ENCODE data around the gene CEND1.

Gene CEND1

DNA sequence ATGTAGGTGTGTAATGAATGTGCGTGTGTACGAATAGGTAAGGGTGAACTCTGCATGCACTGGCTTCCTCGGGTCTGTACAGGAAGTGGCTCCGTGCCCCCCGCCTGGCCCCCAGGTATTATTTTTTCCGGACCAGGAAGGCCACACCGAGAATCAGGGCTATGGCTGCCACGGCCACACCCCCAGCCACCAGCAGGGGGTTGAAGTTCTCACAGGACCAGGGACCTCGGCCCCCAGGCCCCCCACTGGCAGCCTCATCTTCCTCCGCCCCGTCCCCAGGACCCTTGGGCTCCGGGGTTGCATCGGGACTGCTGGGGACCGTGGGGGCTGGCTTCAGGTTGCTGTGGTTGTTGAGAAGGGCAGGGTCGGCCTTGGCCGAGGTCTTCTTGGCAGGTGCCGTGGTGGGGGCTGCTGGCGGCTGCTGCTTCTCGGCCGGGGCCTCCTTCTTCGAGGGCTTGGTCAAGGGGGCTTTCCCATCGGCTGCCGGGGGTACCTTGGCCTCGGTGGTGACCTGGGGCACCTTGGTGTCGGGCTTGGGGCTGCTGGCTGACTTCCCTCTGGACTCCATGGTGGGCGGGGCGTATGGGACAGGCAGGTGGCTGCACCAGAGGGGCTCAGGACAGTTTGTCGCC lies 1.8 kb downstream of the CEND1 start:
- no peak overlapping the region for H3K4me3 ChIP-seq (ENCODE audit: low read length)
- no peak overlapping the region for H3K27ac ChIP-seq (ENCODE audit: low read length)
- H3K9ac ChIP-seq (ENCODE audit: low read length) = no peak overlapping the region
- H2AFZ ChIP-seq (ENCODE audit: low read depth, low read length) = no peak overlapping the region
- H3K27me3 ChIP-seq (ENCODE audit: low read depth, low read length) = no peaks in the 10 kb centered on the region
- peaks cover 7% of the 10 kb centered on the region; the same call in 1 of the 2 replicates for H4K20me1 ChIP-seq (ENCODE audit: insufficient read depth, low read length)
- H3K4me1 ChIP-seq (ENCODE audit: low read length) = peaks cover 4% of the 10 kb centered on the region; the same call in 1 of the 2 replicates
- H3K36me3 ChIP-seq (replicated peaks; ENCODE audit: low read depth, low read length) = peaks cover 3% of the 10 kb centered on the region
- no peaks in the 10 kb centered on the region for H3K9me3 ChIP-seq (ENCODE audit: insufficient read depth, low read length)
- TF ChIP-seq, protein P1, sequence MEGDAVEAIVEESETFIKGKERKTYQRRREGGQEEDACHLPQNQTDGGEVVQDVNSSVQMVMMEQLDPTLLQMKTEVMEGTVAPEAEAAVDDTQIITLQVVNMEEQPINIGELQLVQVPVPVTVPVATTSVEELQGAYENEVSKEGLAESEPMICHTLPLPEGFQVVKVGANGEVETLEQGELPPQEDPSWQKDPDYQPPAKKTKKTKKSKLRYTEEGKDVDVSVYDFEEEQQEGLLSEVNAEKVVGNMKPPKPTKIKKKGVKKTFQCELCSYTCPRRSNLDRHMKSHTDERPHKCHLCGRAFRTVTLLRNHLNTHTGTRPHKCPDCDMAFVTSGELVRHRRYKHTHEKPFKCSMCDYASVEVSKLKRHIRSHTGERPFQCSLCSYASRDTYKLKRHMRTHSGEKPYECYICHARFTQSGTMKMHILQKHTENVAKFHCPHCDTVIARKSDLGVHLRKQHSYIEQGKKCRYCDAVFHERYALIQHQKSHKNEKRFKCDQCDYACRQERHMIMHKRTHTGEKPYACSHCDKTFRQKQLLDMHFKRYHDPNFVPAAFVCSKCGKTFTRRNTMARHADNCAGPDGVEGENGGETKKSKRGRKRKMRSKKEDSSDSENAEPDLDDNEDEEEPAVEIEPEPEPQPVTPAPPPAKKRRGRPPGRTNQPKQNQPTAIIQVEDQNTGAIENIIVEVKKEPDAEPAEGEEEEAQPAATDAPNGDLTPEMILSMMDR (IDR thresholded peaks at IDR 0.05; ENCODE audit: low read depth, low read length) = no peak
- TF ChIP-seq EZH2phosphoT487 (IDR thresholded peaks at IDR 0.05; ENCODE audit: low read depth) = no peak
- no peak overlapping the region for H3K4me2 ChIP-seq (ENCODE audit: low read length)
- no peaks in the 10 kb centered on the region for H3K79me2 ChIP-seq (ENCODE audit: low read length)

- no peaks in the 10 kb centered on the region for H3K79me2 ChIP-seq (ENCODE audit: low read length)
- peaks cover 2% of the 10 kb centered on the region for H3K36me3 ChIP-seq (replicated peaks; ENCODE audit: low read depth, low read length)
- no peak overlapping the region for H2AFZ ChIP-seq (ENCODE audit: low read depth, low read length)
- no peak overlapping the region for H3K4me2 ChIP-seq (ENCODE audit: low read length)
- H3K9me3 ChIP-seq (ENCODE audit: insufficient read depth, low read length) = no peaks in the 10 kb centered on the region
- H4K20me1 ChIP-seq (ENCODE audit: insufficient read depth, low read length) = peaks cover 7% of the 10 kb centered on the region; the same call in 1 of the 2 replicates
- TF ChIP-seq EZH2phosphoT487 (IDR thresholded peaks at IDR 0.05; ENCODE audit: low read depth) = no peak
- TF ChIP-seq, protein P1 (IDR thresholded peaks at IDR 0.05; ENCODE audit: low read depth, low read length) = no peak
- H3K27me3 ChIP-seq (ENCODE audit: low read depth, low read length) = no peaks in the 10 kb centered on the region
- no peak overlapping the region for H3K27ac ChIP-seq (ENCODE audit: low read length)
- no peak overlapping the region for H3K9ac ChIP-seq (ENCODE audit: low read length)
- H3K4me1 ChIP-seq (ENCODE audit: low read length) = peaks cover 4% of the 10 kb centered on the region; the same call in 1 of the 2 replicates
- no peak overlapping the region for H3K4me3 ChIP-seq (ENCODE audit: low read length)
These were observed 2.7 kb downstream of the CEND1 start for GRCh38 chr11:787084-787675.

DNA sequence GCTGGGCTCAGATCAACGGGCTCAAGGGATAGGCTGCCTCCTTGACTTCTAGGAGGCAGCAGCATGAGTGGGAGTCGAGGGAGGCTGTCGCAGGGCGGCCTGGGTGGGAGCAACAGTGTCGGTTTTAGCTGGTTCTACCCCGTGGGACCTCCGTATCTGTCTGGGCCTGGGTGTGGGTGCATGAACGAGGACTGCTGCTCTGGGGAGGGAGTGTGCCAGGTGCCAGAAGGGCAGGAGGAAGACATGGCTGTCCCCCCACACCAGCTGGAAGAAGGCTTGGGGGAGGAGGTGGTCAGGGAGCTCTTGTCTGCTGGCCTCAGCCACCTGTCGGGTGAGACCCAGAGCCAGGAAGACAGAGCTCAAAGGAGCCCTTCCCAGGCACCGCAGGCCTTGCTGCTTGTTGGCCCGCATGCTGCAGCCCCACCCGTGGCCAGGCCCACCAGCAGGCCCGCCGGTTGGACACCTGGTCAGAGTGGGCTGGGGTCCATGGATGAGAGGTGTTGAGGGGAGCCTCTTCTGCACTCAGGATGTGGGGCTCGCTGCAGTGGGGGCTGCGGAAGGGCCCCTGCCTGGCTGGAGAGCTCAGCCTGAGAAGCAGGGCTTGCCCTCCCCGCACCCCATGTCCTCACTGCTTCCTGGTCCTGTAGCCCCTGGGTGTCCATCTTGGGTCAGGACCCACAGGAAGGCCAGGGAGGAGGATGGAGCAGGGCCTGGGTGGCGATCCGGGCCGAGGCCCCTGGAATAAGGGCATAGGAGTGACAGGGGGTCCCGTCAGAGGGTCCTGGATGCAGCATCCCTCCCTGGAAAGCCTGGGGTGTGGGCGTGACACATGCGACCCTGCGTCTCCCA lies 3.4 kb downstream of the CEND1 start:
- Histone ChIP-seq H4K20me1 (ENCODE audit: insufficient read depth, low read length) (peaks cover 7% of the 10 kb centered on the region; the same call in 1 of the 2 replicates), H3K4me3 (ENCODE audit: low read length) (no peak overlapping the region), H3K27me3 (ENCODE audit: low read depth, low read length) (no peaks in the 10 kb centered on the region), H3K36me3 (replicated peaks; ENCODE audit: low read depth, low read length) (no peaks in the 10 kb centered on the region), H3K27ac (ENCODE audit: low read length) (no peak overlapping the region), H3K9me3 (ENCODE audit: insufficient read depth, low read length) (no peaks in the 10 kb centered on the region), H3K4me1 (ENCODE audit: low read length) (peaks cover 4% of the 10 kb centered on the region; the same call in 1 of the 2 replicates), H3K9ac (ENCODE audit: low read length) (no peak overlapping the region), H2AFZ (ENCODE audit: low read depth, low read length) (no peak overlapping the region), H3K4me2 (ENCODE audit: low read length) (no peak overlapping the region), H3K79me2 (ENCODE audit: low read length) (no peaks in the 10 kb centered on the region)
- TF ChIP-seq EZH2phosphoT487 (IDR thresholded peaks at IDR 0.05; ENCODE audit: low read depth) = no peak
- TF ChIP-seq, protein P1 (IDR thresholded peaks at IDR 0.05; ENCODE audit: low read depth, low read length) = no peak

- Histone ChIP-seq H3K27ac (ENCODE audit: low read length) (no peak overlapping the region), H3K27me3 (ENCODE audit: low read depth, low read length) (no peaks in the 10 kb centered on the region), H3K4me3 (ENCODE audit: low read length) (no peak overlapping the region), H2AFZ (ENCODE audit: low read depth, low read length) (no peak overlapping the region), H3K4me1 (ENCODE audit: low read length) (peaks cover 4% of the 10 kb centered on the region; the same call in 1 of the 2 replicates), H3K4me2 (ENCODE audit: low read length) (no peak overlapping the region), H4K20me1 (ENCODE audit: insufficient read depth, low read length) (no peaks in the 10 kb centered on the region), H3K79me2 (ENCODE audit: low read length) (peaks cover under 1% of the 10 kb centered on the region; the same call in 1 of the 2 replicates), H3K9me3 (ENCODE audit: insufficient read depth, low read length) (no peaks in the 10 kb centered on the region), H3K9ac (ENCODE audit: low read length) (no peak overlapping the region), H3K36me3 (replicated peaks; ENCODE audit: low read depth, low read length) (peaks cover 6% of the 10 kb centered on the region)
- TF ChIP-seq, protein P1 (IDR thresholded peaks at IDR 0.05; ENCODE audit: low read depth, low read length) = no peak
- no peak for TF ChIP-seq EZH2phosphoT487 (IDR thresholded peaks at IDR 0.05; ENCODE audit: low read depth)
These were observed 6.3 kb downstream of the CEND1 start for GRCh38 chr11:783581-784015.
